Panc1 (cell line): ENCODE measurements around the gene IGF1R. TPM values are rescaled to one million over a fixed set of nuclear protein-coding genes. Genes with fewer than 3 reads are reported as not detected.

Source experiments
- ATAC-seq: fragments of 200-7000 bp; cut with Tn5 transposase; 2 replicates; pipeline ENCODE4 v1.9.1; 2020; ENCODE audit warnings: mild to moderate bottlenecking, moderate library complexity
- BruUV-seq: library from RNA; stranded (reverse); fragments of 400-500 nt; replicated peaks from 2 replicates; lab custom pipeline; 2021; lab: Mats Ljungman, UMichigan
- CTCF ChIA-PET: fragments of 300-600 bp; sonication (Branson Sonifier 250); formaldehyde crosslinking; loops from one replicate; lab custom pipeline; 2022; ENCODE audit warnings: antibody characterized with exemption; lab: Charles Lee
- POLR2A ChIA-PET: fragments of 300-600 bp; sonication (Branson Sonifier 250); formaldehyde crosslinking; loops from one replicate; lab custom pipeline; 2022; ENCODE audit warnings: antibody characterized with exemption; lab: Charles Lee
- DNase-seq: peaks from one replicate; pipeline ENCODE4 v3.0.0-alpha.2; 2010; ENCODE audit warnings: low read depth, low spot score
- H3K27ac ChIP-seq: 2 replicates; pipeline ENCODE4 v1.5.1; 2011; ENCODE audit warnings: mild to moderate bottlenecking, low read length, inconsistent platforms
- H3K27me3 ChIP-seq: fragments of 200-500 bp; sonication (Bioruptor generic); 2 replicates; pipeline ENCODE4 v1.6.0; 2014; ENCODE audit warnings: low read length, inconsistent platforms; ENCODE audit not compliant: control insufficient read depth, insufficient read depth
- H3K36me3 ChIP-seq: fragments of 200-500 bp; sonication (Bioruptor generic); 2 replicates; pipeline ENCODE4 v1.5.1; 2014; ENCODE audit warnings: inconsistent platforms, mild to moderate bottlenecking, low read length, moderate library complexity; ENCODE audit not compliant: control insufficient read depth, insufficient read depth
- H3K4me1 ChIP-seq: 2 replicates; pipeline ENCODE4 v1.5.1; 2011; ENCODE audit warnings: inconsistent platforms, mild to moderate bottlenecking, low read length, moderate library complexity; ENCODE audit not compliant: control insufficient read depth, insufficient read depth
- H3K4me3 ChIP-seq, 2 experiments: 2 replicates each; pipeline ENCODE4 v1.5.1; 2011 to 2012; ENCODE audit warnings: low read depth in 2 of 2, low read length in 2 of 2, mild to moderate bottlenecking in 2 of 2, inconsistent platforms in 1 of 2, moderate library complexity in 1 of 2
- H3K9me3 ChIP-seq: fragments of 200-500 bp; sonication (Bioruptor generic); 2 replicates; pipeline ENCODE4 v1.5.1; 2014; ENCODE audit warnings: low read depth, mild to moderate bottlenecking, inconsistent platforms, low read length, moderate library complexity; ENCODE audit not compliant: control insufficient read depth, insufficient read depth
- CTCF ChIP-seq: fragments of 450-650 bp; IDR thresholded peaks from 2 replicates; pipeline ENCODE4 v1.5.1; 2017; ENCODE audit warnings: mild to moderate bottlenecking
- POLR2AphosphoS5 ChIP-seq: IDR thresholded peaks from 2 replicates; pipeline ENCODE4 v1.6.1; 2012; ENCODE audit warnings: mild to moderate bottlenecking, low read depth, low read length, moderate library complexity
- REST ChIP-seq, 2 experiments: IDR thresholded peaks; 2 replicates each; pipeline ENCODE4 v1.6.1; 2011 to 2012; ENCODE audit warnings: low read depth in 2 of 2, control low read depth in 1 of 2, low read length in 1 of 2, mild to moderate bottlenecking in 1 of 2, moderate library complexity in 1 of 2; ENCODE audit not compliant: insufficient read depth in 1 of 2
- SIN3A ChIP-seq: IDR thresholded peaks from 2 replicates; pipeline ENCODE4 v1.6.1; 2012; ENCODE audit warnings: low read depth, mild to moderate bottlenecking, low read length, moderate library complexity, borderline replicate concordance; ENCODE audit not compliant: insufficient read depth
- TCF7L2 ChIP-seq: IDR thresholded peaks from 2 replicates; pipeline ENCODE4 v1.6.1; 2011; ENCODE audit warnings: mild to moderate bottlenecking, low read depth, low read length, inconsistent platforms
- in situ Hi-C: cut with HindIII; loops from 2 replicates; pipeline ENCODE4 v1.10.0; 2016; ENCODE audit warnings: low sequenced_read_pairs, low pct_unique_long_range_greater_than_20kb
- intact Hi-C: fragments of 100-400 bp; cut with micrococcal nuclease; formaldehyde crosslinking; loops from one replicate; pipeline ENCODE4 v1.10.0; 2022; ENCODE audit not compliant: unreplicated experiment
- total RNA-seq: library from RNA; stranded (reverse); gene quantifications from one replicate; pipeline ENCODE4 v1.2.1, GENCODE V29; 2021; ENCODE audit not compliant: unreplicated experiment

IGF1R gene
- total RNA-seq, 1 experiment from 2014 or later, result 77.1 TPM

GRCh38 chr15:98902931-98903330, 254.6 kb downstream of the IGF1R start:
- no TSS peak for BruUV-seq
- ChIA-PET POLR2A (no interaction called here), CTCF (no interaction called here)
- intact Hi-C loops (loop anchor here (5.0 kb wide), 1 partner anchor 36 kb away; no protein-coding TSS in a partner anchor), in situ Hi-C loops (no loop called here)
- H3K27ac ChIP-seq, result peak overlapping the region; percentile 57
- H3K27me3 ChIP-seq, result no peaks in the 10 kb centered on the region
- DNase-seq, result no peak
- H3K36me3 ChIP-seq, result no peaks in the 10 kb centered on the region
- H3K4me1 ChIP-seq, result peaks cover 57% of the 10 kb centered on the region
- no peak for ATAC-seq
- H3K4me3 ChIP-seq, result no peak overlapping the region
- no peaks in the 10 kb centered on the region for H3K9me3 ChIP-seq
- TF ChIP-seq SIN3A (no peak), TCF7L2 (no peak), POLR2AphosphoS5 (no peak), CTCF (no peak), REST (IDR thresholded peaks at IDR 0.05; ENCODE audit: insufficient read depth in 1 of 2, low read depth in 2 of 2, low read length in 1 of 2) (no peak)

- Histone ChIP-seq H3K27ac (peak overlapping the region; percentile 57), H3K9me3 (no peaks in the 10 kb centered on the region), H3K27me3 (no peaks in the 10 kb centered on the region), H3K4me3 (no peak overlapping the region), H3K36me3 (no peaks in the 10 kb centered on the region), H3K4me1 (peaks cover 52% of the 10 kb centered on the region)
- TF ChIP-seq REST (IDR thresholded peaks at IDR 0.05; ENCODE audit: insufficient read depth in 1 of 2, low read depth in 2 of 2, low read length in 1 of 2) (no peak), TCF7L2 (no peak), SIN3A (no peak), CTCF (no peak)
- BruUV-seq, result no TSS peak
- intact Hi-C loops, result loop anchor here (5.0 kb wide), 1 partner anchor 36 kb away; no protein-coding TSS in a partner anchor
- in situ Hi-C loops, result no loop called here
- DNase-seq (no peak), ATAC-seq (no peak)
- CTCF ChIA-PET, result interaction anchor here (0.7 kb wide), 2 partner anchors 34 to 53 kb away, joined by 3 to 10 read pairs; no protein-coding TSS in a partner anchor
- POLR2A ChIA-PET, result no interaction called here
Measured at GRCh38 chr15:98903377-98904018, 255.2 kb downstream of the IGF1R start.
